NT2/D1 (cell line): ENCODE data around the gene PPHLN1.

ENCODE experiments used
- YY1 ChIP-seq: IDR thresholded peaks from 2 replicates; pipeline ENCODE4 v1.6.1; 2011; ENCODE audit not compliant: insufficient read length, insufficient read depth
- ZNF274 ChIP-seq: IDR thresholded peaks from 2 replicates; pipeline ENCODE4 v1.6.1; 2011; ENCODE audit warnings: mild to moderate bottlenecking, low read depth, low read length

GRCh38 chr12:42343721-42344120 lies 17.8 kb downstream of the PPHLN1 start:
- TF ChIP-seq YY1 = no peak
- no peak for TF ChIP-seq ZNF274
